Astrocyte (in vitro differentiated cells and primary cell): ENCODE measurements around the gene GJB6.

Experiments used
- EZH2 ChIP-seq: IDR thresholded peaks from 2 replicates; pipeline ENCODE4 v1.6.1; 2012; ENCODE audit warnings: mild to moderate bottlenecking, low read length, inconsistent platforms; ENCODE audit not compliant: insufficient read depth
- TF ChIP-seq, protein P1 (sequence below): IDR thresholded peaks from 2 replicates; pipeline ENCODE4 v1.5.1; 2011; ENCODE audit warnings: low read depth, mild to moderate bottlenecking, inconsistent platforms, low read length, moderate library complexity; ENCODE audit not compliant: insufficient read depth

DNA sequence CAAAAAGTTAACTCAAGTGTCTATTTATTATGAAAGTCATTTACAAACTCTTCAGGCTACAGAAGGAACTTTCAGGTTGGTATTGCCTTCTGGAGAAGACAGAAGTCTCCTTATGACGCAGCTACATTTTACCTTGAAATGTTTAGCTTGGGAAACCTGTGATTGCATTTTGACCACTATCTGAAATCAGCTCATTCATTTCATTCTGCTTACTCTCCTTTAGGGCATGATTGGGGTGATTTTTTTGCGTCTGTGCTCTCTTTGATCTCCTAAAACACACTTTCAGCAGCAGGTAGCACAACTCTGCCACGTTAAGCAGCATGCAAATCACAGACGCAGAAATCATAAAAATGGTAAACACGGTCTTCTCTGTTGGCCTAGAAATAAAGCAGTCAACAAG is 9.6 kb downstream of the GJB6 start:
- TF ChIP-seq, protein P1, sequence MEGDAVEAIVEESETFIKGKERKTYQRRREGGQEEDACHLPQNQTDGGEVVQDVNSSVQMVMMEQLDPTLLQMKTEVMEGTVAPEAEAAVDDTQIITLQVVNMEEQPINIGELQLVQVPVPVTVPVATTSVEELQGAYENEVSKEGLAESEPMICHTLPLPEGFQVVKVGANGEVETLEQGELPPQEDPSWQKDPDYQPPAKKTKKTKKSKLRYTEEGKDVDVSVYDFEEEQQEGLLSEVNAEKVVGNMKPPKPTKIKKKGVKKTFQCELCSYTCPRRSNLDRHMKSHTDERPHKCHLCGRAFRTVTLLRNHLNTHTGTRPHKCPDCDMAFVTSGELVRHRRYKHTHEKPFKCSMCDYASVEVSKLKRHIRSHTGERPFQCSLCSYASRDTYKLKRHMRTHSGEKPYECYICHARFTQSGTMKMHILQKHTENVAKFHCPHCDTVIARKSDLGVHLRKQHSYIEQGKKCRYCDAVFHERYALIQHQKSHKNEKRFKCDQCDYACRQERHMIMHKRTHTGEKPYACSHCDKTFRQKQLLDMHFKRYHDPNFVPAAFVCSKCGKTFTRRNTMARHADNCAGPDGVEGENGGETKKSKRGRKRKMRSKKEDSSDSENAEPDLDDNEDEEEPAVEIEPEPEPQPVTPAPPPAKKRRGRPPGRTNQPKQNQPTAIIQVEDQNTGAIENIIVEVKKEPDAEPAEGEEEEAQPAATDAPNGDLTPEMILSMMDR: no peak
- TF ChIP-seq EZH2: no peak
